ENCODE measurements around the gene PANX2.

- TF ChIP-seq CTCF (conservative IDR thresholded peaks at IDR 0.05; ENCODE audit: low read depth in 2 of 2) (no peak), CREB1 (CRISPR knock-in tag; IDR thresholded peaks at IDR 0.05; ENCODE audit: low read depth) (no peak), ETS1 (IDR thresholded peaks at IDR 0.05) (no peak), REST (IDR thresholded peaks at IDR 0.05; ENCODE audit: unreplicated experiment) (no peak), EZH2 (IDR thresholded peaks at IDR 0.05; ENCODE audit: low read depth, unreplicated experiment) (no peak), POLR2AphosphoS5 (IDR thresholded peaks at IDR 0.05; ENCODE audit: low read depth) (no peak), ZNF114 (CRISPR knock-in tag; IDR thresholded peaks at IDR 0.05) (no peak), JUNB (IDR thresholded peaks at IDR 0.05; ENCODE audit: unreplicated experiment) (no peak), EZH2phosphoT487 (IDR thresholded peaks at IDR 0.05; ENCODE audit: unreplicated experiment) (no peak), STAT1 (IDR thresholded peaks at IDR 0.05; ENCODE audit: unreplicated experiment) (no peak), ZNF331 (CRISPR knock-in tag; IDR thresholded peaks at IDR 0.05; ENCODE audit: low read depth) (no peak), NANOG (IDR thresholded peaks at IDR 0.05; ENCODE audit: borderline replicate concordance) (no peak)
Measured at GRCh38 chr22:50138988-50139387, 31.5 kb upstream of the PANX2 start.
